Mesendoderm (in vitro differentiated cells): ENCODE measurements around the gene CTNNA2.

Experiments
- DNase-seq: peaks from one replicate; pipeline ENCODE4 v3.0.0; 2013
- H2AK5ac ChIP-seq: 2 replicates; pipeline ENCODE4 v1.6.1; 2013; ENCODE audit warnings: low read length, inconsistent platforms
- H2BK120ac ChIP-seq: 2 replicates; pipeline ENCODE4 v1.6.1; 2013; ENCODE audit warnings: low read depth, mild to moderate bottlenecking, low read length, moderate library complexity, mixed read lengths
- H2BK15ac ChIP-seq: replicated peaks from 2 replicates; pipeline ENCODE4 v1.6.1; 2013; ENCODE audit warnings: low read depth, mild to moderate bottlenecking, moderate library complexity
- H2BK5ac ChIP-seq: 2 replicates; pipeline ENCODE4 v1.6.1; 2013; ENCODE audit warnings: low read length, inconsistent platforms
- H3K18ac ChIP-seq: 2 replicates; pipeline ENCODE4 v1.6.1; 2013; ENCODE audit warnings: mild to moderate bottlenecking, low read length, mixed read lengths
- H3K23ac ChIP-seq: one replicate; pipeline ENCODE4 v1.6.1; 2013; ENCODE audit warnings: low read length
- H3K27ac ChIP-seq: 2 replicates; pipeline ENCODE4 v1.5.1; 2013; ENCODE audit warnings: low read depth, mild to moderate bottlenecking, inconsistent platforms, low read length, moderate library complexity
- H3K27me3 ChIP-seq: 2 replicates; pipeline ENCODE4 v1.6.1; 2013; ENCODE audit warnings: low read length, control low read depth, mild to moderate bottlenecking, inconsistent platforms; ENCODE audit not compliant: insufficient read depth, poor library complexity
- H3K36me3 ChIP-seq: 2 replicates; pipeline ENCODE4 v1.6.1; 2013; ENCODE audit warnings: low read length, inconsistent platforms; ENCODE audit not compliant: control insufficient read depth, insufficient read depth
- H3K4ac ChIP-seq: one replicate; pipeline ENCODE4 v1.6.1; 2013; ENCODE audit warnings: low read depth, mild to moderate bottlenecking, low read length, moderate library complexity
- H3K4me1 ChIP-seq: 2 replicates; pipeline ENCODE4 v1.6.1; 2013; ENCODE audit warnings: low read depth, low read length, inconsistent platforms; ENCODE audit not compliant: control insufficient read depth
- H3K4me2 ChIP-seq: 2 replicates; pipeline ENCODE4 v1.6.1; 2013; ENCODE audit warnings: low read length
- H3K4me3 ChIP-seq: 2 replicates; pipeline ENCODE4 v1.5.1; 2013; ENCODE audit warnings: mild to moderate bottlenecking, low read length
- H3K56ac ChIP-seq: one replicate; pipeline ENCODE4 v1.6.1; 2013; ENCODE audit warnings: low read length
- H3K79me1 ChIP-seq: 2 replicates; pipeline ENCODE4 v1.6.1; 2013; ENCODE audit warnings: low read length, inconsistent platforms
- H3K79me2 ChIP-seq: 2 replicates; pipeline ENCODE4 v1.6.1; 2013; ENCODE audit warnings: mild to moderate bottlenecking, low read length; ENCODE audit not compliant: control insufficient read depth, insufficient read depth
- H3K9ac ChIP-seq: 2 replicates; pipeline ENCODE4 v1.6.1; 2013; ENCODE audit warnings: low read length, inconsistent platforms
- H4K5ac ChIP-seq: one replicate; pipeline ENCODE4 v1.6.1; 2013; ENCODE audit warnings: low read length
- H4K8ac ChIP-seq: one replicate; pipeline ENCODE4 v1.6.1; 2013; ENCODE audit warnings: low read depth, mild to moderate bottlenecking, control low read depth, low read length, moderate library complexity
- WGBS: extraction: QIAGEN DNeasy Blood & Tissue Kit; methylation state at CpG from one replicate; pipeline ENCODE4 v1.1.7; 2013; ENCODE audit warnings: low lambda C conversion rate, missing lambda C conversion rate; ENCODE audit not compliant: insufficient coverage; ENCODE audit errors: extremely low coverage; 5-methylcytosine and 5-hydroxymethylcytosine counted together

CTNNA2 gene

GRCh38 chr2:79916285-79916684, 403.4 kb downstream of the CTNNA2 start:
- no peak overlapping the region for H4K5ac ChIP-seq
- no peak overlapping the region for H2BK15ac ChIP-seq
- no peak overlapping the region for H3K23ac ChIP-seq
- no peaks in the 10 kb centered on the region for H3K4me1 ChIP-seq
- no peaks in the 10 kb centered on the region for H3K79me1 ChIP-seq
- no peak overlapping the region for H3K4me3 ChIP-seq
- no peak overlapping the region for H3K18ac ChIP-seq
- H3K27ac ChIP-seq, result no peak overlapping the region
- H3K56ac ChIP-seq, result no peak overlapping the region
- H2BK120ac ChIP-seq, result no peak overlapping the region
- H4K8ac ChIP-seq, result no peak overlapping the region
- no peak overlapping the region for H3K4me2 ChIP-seq
- no peaks in the 10 kb centered on the region for H3K79me2 ChIP-seq
- no peak overlapping the region for H3K9ac ChIP-seq
- no peak overlapping the region for H2BK5ac ChIP-seq
- no CpG with 5 or more reads among the region's 4 CpGs for WGBS
- H3K27me3 ChIP-seq, result no peaks in the 10 kb centered on the region
- no peak overlapping the region for H2AK5ac ChIP-seq
- no peaks in the 10 kb centered on the region for H3K36me3 ChIP-seq
- no peak overlapping the region for H3K4ac ChIP-seq
- DNase-seq, result no peak

GRCh38 chr2:79920512-79921076, 407.7 kb downstream of the CTNNA2 start:
- no peak overlapping the region for H3K27ac ChIP-seq
- WGBS, result no CpG with 5 or more reads among the region's 3 CpGs

GRCh38 chr2:79929624-79930023, 416.8 kb downstream of the CTNNA2 start:
- Histone ChIP-seq H3K9ac (no peak overlapping the region), H3K27me3 (no peaks in the 10 kb centered on the region), H3K4me3 (no peak overlapping the region), H3K18ac (no peak overlapping the region), H3K36me3 (no peaks in the 10 kb centered on the region), H3K4me1 (no peaks in the 10 kb centered on the region), H4K8ac (no peak overlapping the region), H2AK5ac (no peak overlapping the region), H2BK120ac (no peak overlapping the region), H4K5ac (no peak overlapping the region), H3K79me1 (no peaks in the 10 kb centered on the region), H2BK15ac (no peak overlapping the region), H3K79me2 (no peaks in the 10 kb centered on the region), H2BK5ac (no peak overlapping the region), H3K27ac (no peak overlapping the region), H3K4ac (no peak overlapping the region), H3K23ac (no peak overlapping the region), H3K56ac (no peak overlapping the region), H3K4me2 (no peak overlapping the region)
- no peak for DNase-seq
- WGBS, result no CpG with 5 or more reads among the region's 3 CpGs

More at GRCh38 chr2:79920512-79921076, 407.7 kb downstream of the CTNNA2 start:
- H3K4me1 ChIP-seq, result no peaks in the 10 kb centered on the region
- H2BK15ac ChIP-seq, result no peak overlapping the region
- H2BK5ac ChIP-seq, result no peak overlapping the region
- no peaks in the 10 kb centered on the region for H3K36me3 ChIP-seq
- no peak overlapping the region for H2BK120ac ChIP-seq
- H3K56ac ChIP-seq, result no peak overlapping the region
- H3K79me1 ChIP-seq, result no peaks in the 10 kb centered on the region
- no peak overlapping the region for H3K23ac ChIP-seq
- no peaks in the 10 kb centered on the region for H3K27me3 ChIP-seq
- no peak for DNase-seq
- no peak overlapping the region for H2AK5ac ChIP-seq
- H3K4me3 ChIP-seq, result no peak overlapping the region
- no peak overlapping the region for H4K5ac ChIP-seq
- no peak overlapping the region for H3K9ac ChIP-seq
- no peak overlapping the region for H3K18ac ChIP-seq
- no peak overlapping the region for H3K4ac ChIP-seq
- H3K4me2 ChIP-seq, result no peak overlapping the region
- H4K8ac ChIP-seq, result no peak overlapping the region
- H3K79me2 ChIP-seq, result no peaks in the 10 kb centered on the region

- no peak overlapping the region for H3K56ac ChIP-seq
- H3K4me3 ChIP-seq, result no peak overlapping the region
- no peaks in the 10 kb centered on the region for H3K4me1 ChIP-seq
- H3K79me1 ChIP-seq, result no peaks in the 10 kb centered on the region
- no peaks in the 10 kb centered on the region for H3K79me2 ChIP-seq
- H3K23ac ChIP-seq, result no peak overlapping the region
- no peak overlapping the region for H2BK120ac ChIP-seq
- H2BK15ac ChIP-seq, result peak overlapping the region; percentile 57
- no peaks in the 10 kb centered on the region for H3K27me3 ChIP-seq
- H3K36me3 ChIP-seq, result no peaks in the 10 kb centered on the region
- H3K9ac ChIP-seq, result no peak overlapping the region
- no peak for DNase-seq
- no peak overlapping the region for H3K18ac ChIP-seq
- H3K4me2 ChIP-seq, result no peak overlapping the region
- H2BK5ac ChIP-seq, result no peak overlapping the region
- no peak overlapping the region for H2AK5ac ChIP-seq
- no peak overlapping the region for H4K8ac ChIP-seq
- no peak overlapping the region for H3K27ac ChIP-seq
- H4K5ac ChIP-seq, result no peak overlapping the region
- no peak overlapping the region for H3K4ac ChIP-seq
- no CpG with 5 or more reads among the region's 5 CpGs for WGBS
These were observed 422.3 kb downstream of the CTNNA2 start for GRCh38 chr2:79935046-79935732.

- Histone ChIP-seq H3K27me3 (no peaks in the 10 kb centered on the region), H3K36me3 (no peaks in the 10 kb centered on the region), H2BK120ac (no peak overlapping the region), H3K4ac (no peak overlapping the region), H2BK5ac (no peak overlapping the region), H4K8ac (no peak overlapping the region), H3K4me3 (no peak overlapping the region), H3K27ac (no peak overlapping the region), H3K23ac (no peak overlapping the region), H3K18ac (no peak overlapping the region), H3K79me2 (no peaks in the 10 kb centered on the region), H2AK5ac (no peak overlapping the region), H3K4me2 (no peak overlapping the region), H3K9ac (no peak overlapping the region), H2BK15ac (no peak overlapping the region), H3K4me1 (no peaks in the 10 kb centered on the region), H3K79me1 (no peaks in the 10 kb centered on the region), H3K56ac (no peak overlapping the region), H4K5ac (no peak overlapping the region)
- WGBS, result no CpG with 5 or more reads among the region's 9 CpGs
- peak; percentile 91 for DNase-seq
These were observed 423.2 kb downstream of the CTNNA2 start for GRCh38 chr2:79935771-79936657.
